HepG2 (cell line): ENCODE data around the gene PTCD2. TPM values are rescaled to one million over a fixed set of nuclear protein-coding genes. Genes with fewer than 3 reads are reported as not detected.
A peak's percentile ranks its signal among the peaks of the same experiment; 100 is the strongest.

Experiments
- HMG20B ChIP-seq: conservative IDR thresholded peaks from 2 replicates; pipeline ENCODE4 v1.6.1; 2016; ENCODE audit warnings: missing genetic modification reagents, missing compliant biosample characterization
- HNF1B ChIP-seq: sonication (generic); formaldehyde crosslinking; IDR thresholded peaks from 2 replicates; pipeline ENCODE4 v1.5.1; 2020; ENCODE audit warnings: mild to moderate bottlenecking, moderate library complexity, missing genetic modification reagents
- MIXL1 ChIP-seq: IDR thresholded peaks from 2 replicates; pipeline ENCODE4 v1.6.1; 2016
- NFE2L2 ChIP-seq: fragments of 150-350 bp; IDR thresholded peaks from 2 replicates; pipeline ENCODE4 v1.6.1; 2014; ENCODE audit warnings: low read length
- PRDM10 ChIP-seq: sonication (generic); formaldehyde crosslinking; IDR thresholded peaks from 2 replicates; pipeline ENCODE4 v1.4.0; 2020; ENCODE audit warnings: low read depth, missing genetic modification reagents
- ZBTB8A ChIP-seq: sonication (generic); formaldehyde crosslinking; IDR thresholded peaks from 2 replicates; pipeline ENCODE4 v1.4.0; 2020; ENCODE audit warnings: mild to moderate bottlenecking, low read depth, missing genetic modification reagents, borderline replicate concordance
- ZFP41 ChIP-seq: sonication (generic); formaldehyde crosslinking; IDR thresholded peaks from 2 replicates; pipeline ENCODE4 v1.4.0; 2020; ENCODE audit warnings: mild to moderate bottlenecking, missing genetic modification reagents, borderline replicate concordance
- ZGPAT ChIP-seq: IDR thresholded peaks from 2 replicates; pipeline ENCODE4 v1.6.1; 2016; ENCODE audit warnings: mild to moderate bottlenecking
- ZNF276 ChIP-seq: sonication (generic); formaldehyde crosslinking; IDR thresholded peaks from 2 replicates; pipeline ENCODE4 v1.4.0; 2020; ENCODE audit warnings: mild to moderate bottlenecking, low read depth, missing genetic modification reagents
- ZNF329 ChIP-seq: sonication (generic); formaldehyde crosslinking; IDR thresholded peaks from 2 replicates; pipeline ENCODE4 v1.9.0; 2021; ENCODE audit warnings: low read depth, mild to moderate bottlenecking, missing genetic modification reagents
- ZNF501 ChIP-seq: sonication (generic); formaldehyde crosslinking; IDR thresholded peaks from 2 replicates; pipeline ENCODE4 v1.5.1; 2020; ENCODE audit warnings: mild to moderate bottlenecking, moderate library complexity, missing genetic modification reagents
- ZNF646 ChIP-seq: sonication (generic); formaldehyde crosslinking; IDR thresholded peaks from 2 replicates; pipeline ENCODE4 v1.9.0; 2021; ENCODE audit warnings: mild to moderate bottlenecking, missing genetic modification reagents
- polyA plus RNA-seq, 8 experiments: library from polyadenylated mRNA; depleted of rRNA in 3 of 8; stranded (reverse) in 7 of 8; unstranded in 1 of 8; fragments of >200 nt; fragmentation: Illumina TruSeq in 4 of 8; extraction: Trizol in 4 of 8; gene quantifications; 2 replicates each; pipeline versions ENCODE4 v1.2.1 to v1.2.3, GENCODE V29; 2011 to 2016; ENCODE audit warnings: low read depth in 4 of 8, missing spikeins in 1 of 8, mixed read lengths in 1 of 8; ENCODE audit not compliant: insufficient read depth in 1 of 8
- total RNA-seq, 5 experiments: library from RNA; depleted of rRNA; stranded (reverse); fragments of >200 nt; fragmentation: Illumina TruSeq; extraction: Trizol; gene quantifications; 2 replicates each; pipeline ENCODE4 v1.2.3, GENCODE V29; 2016; ENCODE audit warnings: low read depth in 1 of 5

The PTCD2 gene
- total and polyA plus RNA-seq, 2 of the 13 experiments (the other 11 are each of a cell fraction or from before 2014, with no cell fraction given), result 5.3 to 6.4 TPM

- TF ChIP-seq PRDM10 (peak; percentile 100), ZGPAT (CRISPR knock-in tag) (peak; percentile 73), ZNF646 (0 out of 2 replicates have a peak, but pooled peaks have one; percentile 32), MIXL1 (CRISPR knock-in tag) (peak; percentile 36; the same call in 1 of the 2 replicates), ZFP41 (CRISPR knock-in tag) (peak; percentile 53; the same call in 1 of the 2 replicates), ZBTB8A (CRISPR knock-in tag) (peak; percentile 31; the same call in 1 of the 2 replicates), HNF1B (peak; percentile 65; the same call in 1 of the 2 replicates), NFE2L2 (no peak), ZNF501 (CRISPR knock-in tag) (peak; percentile 70), ZNF276 (CRISPR knock-in tag) (peak; percentile 77), ZNF329 (CRISPR knock-in tag) (0 out of 2 replicates have a peak, but pooled peaks have one; percentile 36), HMG20B (no peak)
Measured at GRCh38 chr5:72319976-72320752, at the start of gene PTCD2, which contains the start of gene MRPS27 (continued).
